HUDEP-2 (cell line): Measurements from ENCODE around the gene TCF12.

ENCODE experiments used
- DNase-seq, 76 experiments: peaks; one replicate each; lab custom pipeline; 2025; ENCODE audit not compliant: unreplicated experiment in 76 of 76; lab: John Stamatoyannopoulos, UW

Gene TCF12

DNA sequence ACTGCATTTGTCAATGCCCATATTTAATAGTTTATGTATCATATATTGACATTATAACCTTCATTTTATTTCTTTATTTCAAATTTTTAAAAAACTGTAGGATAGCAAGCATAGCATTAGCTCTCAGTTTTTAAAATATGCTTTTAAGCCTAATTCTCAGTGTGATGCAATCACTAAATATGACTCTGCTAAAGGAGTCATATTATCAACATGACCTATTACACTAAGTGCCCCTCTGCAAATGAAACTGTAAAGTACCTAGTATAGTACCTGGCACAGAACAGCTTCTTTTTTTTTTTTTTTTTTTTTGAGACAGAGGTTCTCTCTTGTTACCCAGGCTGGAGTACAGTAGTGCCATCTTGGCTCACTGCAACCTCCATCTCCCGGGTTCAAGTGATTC, 278.4 kb downstream of the TCF12 start:
- DNase-seq = no peak

DNA sequence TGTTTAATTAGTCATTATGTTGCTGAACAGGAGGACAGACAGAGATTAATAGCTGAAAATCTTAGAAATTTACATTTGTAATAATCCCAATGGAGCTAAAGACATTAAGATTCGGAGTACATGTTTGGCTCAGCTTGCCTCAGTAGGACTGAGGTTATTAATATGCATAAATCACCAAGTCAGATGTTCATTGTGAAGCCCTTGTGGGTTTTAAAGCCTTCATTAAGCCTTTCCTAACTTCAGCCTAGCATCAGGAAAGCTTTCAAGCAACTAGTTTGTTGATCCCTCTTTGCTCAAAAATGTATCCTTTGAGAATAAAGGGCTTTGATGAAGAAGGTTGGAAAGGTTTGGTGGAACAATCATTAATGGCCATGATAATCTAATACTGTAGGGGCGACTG, 279.7 kb downstream of the TCF12 start:
- no peak for DNase-seq

DNA sequence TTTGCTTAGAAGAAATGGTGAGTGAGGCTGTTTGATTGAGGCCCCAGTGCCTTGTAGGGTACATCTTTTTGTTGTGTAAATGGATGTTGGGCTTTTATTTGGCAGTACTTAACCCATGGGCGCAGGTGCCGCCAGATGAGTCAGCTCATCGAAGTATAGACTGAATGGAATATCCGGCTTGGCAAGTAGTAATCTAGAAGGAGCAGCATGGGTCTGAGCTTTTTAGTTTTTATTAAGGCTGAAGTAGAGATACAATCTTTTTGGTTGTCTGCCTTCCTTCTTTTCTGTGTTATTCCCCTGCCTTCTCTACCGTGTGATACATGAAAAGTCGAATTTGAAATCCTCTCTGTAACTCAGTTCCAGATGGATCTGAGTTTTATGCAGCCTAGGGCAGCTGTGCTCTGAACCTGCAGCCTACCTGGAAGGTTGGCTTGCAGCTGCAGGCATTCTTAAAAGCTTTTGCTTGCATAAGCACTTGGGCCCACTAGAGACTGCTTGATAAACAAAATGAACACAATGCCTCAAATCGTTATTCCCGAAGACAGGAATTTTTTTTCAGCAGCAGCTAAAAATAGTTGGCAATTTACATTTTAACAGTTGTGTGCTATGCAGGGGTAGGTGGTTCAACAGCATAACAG, 280.3 kb downstream of the TCF12 start:
- DNase-seq = peak in 4 of 76 experiments; percentile 1 to 23 (median 2)

GRCh38 chr15:57201578-57201977, 283.1 kb downstream of the TCF12 start:
- peak in 5 of 76 experiments; percentile 3 to 25 (median 13) for DNase-seq

DNA sequence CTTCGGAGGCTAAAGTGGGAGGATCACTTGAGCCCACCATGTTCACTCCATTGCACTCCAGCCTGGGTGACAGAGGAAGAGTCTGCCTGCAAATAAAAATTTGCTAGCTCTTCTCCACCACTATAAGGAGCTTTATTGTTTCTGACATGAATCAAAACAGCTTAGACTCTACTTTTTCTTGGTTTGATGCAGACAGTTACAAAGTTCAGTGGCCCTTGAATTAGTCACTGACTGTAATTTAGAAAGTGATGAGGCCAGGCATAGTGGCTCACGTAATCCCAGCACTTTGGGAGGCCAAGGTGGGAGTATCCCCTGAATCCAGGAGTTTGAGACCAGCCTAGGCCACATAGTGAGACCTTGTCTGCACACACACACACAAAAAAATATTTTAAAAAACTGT, 285.5 kb downstream of the TCF12 start:
- no peak for DNase-seq

DNA sequence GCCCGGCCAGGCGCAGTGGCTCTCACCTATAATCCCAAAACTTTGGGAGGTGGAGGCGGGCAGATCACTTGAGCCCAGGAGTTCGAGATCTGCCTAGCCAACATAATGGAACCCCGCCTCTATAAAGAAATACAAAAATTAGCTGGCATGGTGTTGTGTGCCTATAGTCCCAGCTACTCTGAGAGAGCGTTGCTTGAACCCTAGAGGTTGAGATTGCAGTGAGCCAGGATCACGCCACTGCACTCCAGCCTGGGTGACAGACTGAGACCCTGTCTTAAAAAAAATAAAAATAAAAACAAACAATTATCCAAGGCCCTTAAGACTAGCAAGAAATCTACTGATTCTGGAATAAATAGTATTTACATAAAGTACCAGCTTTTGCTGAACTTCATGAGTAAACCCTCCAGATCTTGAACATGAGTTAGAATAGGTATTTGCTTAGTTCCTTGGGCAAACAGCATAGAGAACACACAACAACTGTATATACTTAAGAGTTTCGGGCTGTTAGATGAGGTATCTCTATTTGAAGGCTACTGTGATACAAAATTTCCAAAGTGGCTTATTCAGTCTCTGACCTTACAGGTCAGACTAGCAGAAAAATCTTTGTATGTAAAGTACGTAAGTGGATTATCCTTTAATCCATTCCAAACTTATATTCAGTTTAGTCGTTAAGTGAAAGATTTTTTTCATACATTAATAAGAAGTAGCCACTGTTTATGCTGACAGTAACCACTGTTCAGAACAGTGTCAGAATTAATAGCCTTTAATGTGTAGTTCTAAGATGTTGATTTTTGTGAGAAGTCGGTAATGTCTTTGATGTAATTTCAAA, 286.8 kb downstream of the TCF12 start:
- no peak for DNase-seq

DNA sequence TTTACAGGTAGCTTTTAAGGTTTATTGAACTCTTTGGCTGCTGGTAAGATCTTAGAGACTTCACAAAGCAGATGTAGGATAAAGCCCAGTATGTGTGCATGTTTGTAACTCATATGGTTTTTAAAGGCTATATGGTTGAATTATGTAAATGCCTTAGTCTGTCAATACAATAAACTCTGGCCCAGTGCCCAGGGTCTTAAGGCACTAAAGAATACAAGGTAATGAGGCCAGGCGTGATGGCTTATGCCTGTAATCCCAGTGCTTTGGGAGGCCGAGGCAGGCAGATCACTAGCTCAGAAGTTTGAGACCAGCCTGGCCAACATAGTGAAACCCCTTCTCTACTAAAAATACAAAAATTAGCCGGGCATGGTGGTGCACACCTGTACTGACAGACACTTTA, 287.6 kb downstream of the TCF12 start:
- DNase-seq = no peak

DNA sequence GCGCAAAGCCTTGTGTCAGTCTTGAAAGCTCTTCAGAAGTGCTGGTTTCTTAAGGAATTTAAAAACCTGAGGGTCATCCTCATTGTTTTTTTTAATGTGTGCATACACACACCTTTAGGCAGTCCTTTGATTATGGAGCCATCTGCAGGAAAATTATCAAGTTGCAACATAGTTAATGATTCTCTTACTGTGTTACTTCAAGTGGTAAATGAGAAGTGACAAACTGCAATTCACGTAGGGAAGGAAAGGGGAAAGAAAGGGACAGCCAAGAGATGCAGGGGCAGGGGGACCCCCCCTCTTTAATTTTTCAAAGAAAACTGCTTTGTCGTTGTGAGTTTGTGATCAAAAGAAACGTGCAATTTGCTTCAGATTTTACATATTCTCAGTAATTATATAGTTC, 295.4 kb downstream of the TCF12 start:
- peak in 22 of 76 experiments; percentile 3 to 46 (median 25) for DNase-seq

GRCh38 chr15:57215326-57215725, 296.9 kb downstream of the TCF12 start:
- DNase-seq = no peak

DNA sequence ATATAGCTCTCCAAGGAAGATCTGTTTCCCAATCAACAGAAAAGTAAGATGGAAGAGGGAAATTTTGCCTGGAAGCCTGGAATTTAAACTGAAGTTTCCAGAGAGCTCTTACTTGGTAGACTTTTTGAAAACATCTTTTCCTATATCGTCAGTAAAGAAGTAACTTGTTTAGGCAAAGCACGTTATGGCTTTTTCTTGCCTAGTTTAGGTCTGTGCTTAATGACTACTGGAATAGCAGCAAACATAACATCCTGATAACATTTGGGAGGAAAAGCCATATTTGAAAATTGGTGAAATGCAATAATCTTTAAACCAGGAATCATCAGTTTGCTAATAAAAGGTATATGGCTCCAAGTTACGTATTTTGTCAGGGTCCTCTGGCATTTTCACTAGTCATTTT, 297.4 kb downstream of the TCF12 start:
- DNase-seq = no peak

DNA sequence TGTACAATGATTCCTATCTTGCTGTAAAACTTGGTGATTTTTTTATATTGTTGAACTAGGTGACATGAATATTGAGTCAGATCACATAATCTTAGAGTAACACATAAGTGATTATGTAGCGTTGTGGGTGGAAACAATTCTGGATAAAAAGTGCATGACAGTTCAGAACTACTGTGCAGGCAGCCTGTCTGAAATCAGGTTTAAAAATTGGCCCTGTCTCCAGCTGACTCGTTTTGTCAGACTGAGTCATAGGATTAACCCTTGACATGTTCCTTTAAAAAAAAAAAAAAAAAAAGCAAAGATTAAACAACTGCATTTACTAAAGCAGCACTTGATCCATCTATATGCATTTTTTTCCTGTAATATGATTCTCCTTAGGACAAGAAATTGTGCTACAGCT, 297.8 kb downstream of the TCF12 start:
- peak in 24 of 76 experiments; percentile 1 to 57 (median 23) for DNase-seq

DNA sequence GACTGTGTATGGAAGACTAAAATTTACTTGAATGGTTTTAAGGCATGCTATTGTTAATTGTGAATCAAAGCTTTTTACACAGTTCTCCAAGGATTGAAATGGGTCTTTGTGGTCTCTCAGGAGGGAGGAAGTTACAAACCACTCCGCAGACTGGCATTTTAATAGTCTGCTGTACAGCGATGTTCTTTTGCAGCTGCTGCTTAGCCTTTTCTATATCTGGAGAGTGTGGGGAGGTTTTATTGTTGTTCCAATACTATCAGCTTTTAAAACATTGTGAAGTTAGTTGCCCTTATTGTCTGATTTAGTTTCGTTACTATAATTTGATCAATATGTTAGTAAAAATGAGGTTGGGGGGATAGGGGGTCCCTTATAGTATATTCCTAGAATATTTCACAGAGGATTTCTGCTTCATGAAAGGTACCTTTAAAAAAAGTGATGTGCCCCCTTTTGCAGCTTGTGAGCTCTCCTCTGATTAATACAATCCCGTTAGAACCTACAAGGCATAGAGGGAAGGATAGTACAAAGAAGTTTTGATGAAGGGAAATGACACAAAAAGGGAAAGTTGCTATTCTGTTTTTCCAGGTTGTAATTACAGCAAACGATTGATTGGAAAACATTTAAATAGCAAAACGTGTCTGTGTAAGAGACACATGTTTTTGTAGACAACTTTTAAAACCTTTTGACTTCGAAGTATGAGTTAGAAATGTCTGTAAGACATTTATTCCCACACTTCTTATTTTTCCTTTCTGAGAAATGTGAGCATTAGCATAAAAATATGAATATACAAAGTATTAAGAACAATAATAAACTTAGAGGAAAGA, 299.5 kb downstream of the TCF12 start:
- DNase-seq = no peak

GRCh38 chr15:57218826-57219576, 300.6 kb downstream of the TCF12 start:
- DNase-seq = peak in 4 of 76 experiments; percentile 3 to 19 (median 12)

GRCh38 chr15:57220205-57220604, 301.8 kb downstream of the TCF12 start:
- DNase-seq = no peak

- DNase-seq = no peak
Observed at GRCh38 chr15:57221134-57221533, 302.7 kb downstream of the TCF12 start.

DNA sequence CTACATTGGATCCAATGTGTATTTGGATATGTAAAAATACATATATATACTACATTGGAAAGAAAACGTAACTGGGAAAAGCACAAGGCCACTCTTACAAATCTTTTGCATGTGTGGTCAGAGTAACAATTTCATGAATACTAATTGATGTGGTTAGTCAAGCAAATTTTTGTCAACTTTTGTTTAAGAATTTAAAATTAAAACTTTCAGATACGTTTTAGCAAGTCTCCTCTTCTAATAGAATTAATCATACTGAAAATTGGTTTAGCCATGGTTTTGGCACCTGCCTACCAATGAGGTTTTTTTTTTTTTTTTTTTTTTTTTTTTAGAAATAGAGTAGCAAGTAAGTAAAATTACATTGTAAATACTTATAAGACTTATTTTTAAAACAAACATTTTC, 304.9 kb downstream of the TCF12 start:
- no peak for DNase-seq

DNA sequence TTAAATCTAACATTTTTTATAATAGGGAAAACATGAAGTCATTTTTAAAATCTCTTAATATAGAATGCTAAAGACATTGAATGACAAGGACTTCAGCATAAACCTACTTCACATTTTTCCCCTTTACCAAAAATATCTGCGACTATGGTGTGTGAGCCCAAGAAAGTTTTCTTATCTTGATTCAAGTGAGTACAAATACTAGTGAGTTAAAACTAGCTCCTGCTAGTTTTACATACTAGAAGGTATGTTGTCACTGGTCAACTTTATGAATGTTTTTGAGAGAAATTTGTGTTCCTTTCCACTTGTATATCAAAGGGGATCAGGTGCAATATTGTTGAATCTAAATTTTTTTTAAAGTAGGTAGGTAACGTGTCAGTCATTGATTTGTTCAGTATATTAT, 305.4 kb downstream of the TCF12 start:
- DNase-seq = no peak

DNA sequence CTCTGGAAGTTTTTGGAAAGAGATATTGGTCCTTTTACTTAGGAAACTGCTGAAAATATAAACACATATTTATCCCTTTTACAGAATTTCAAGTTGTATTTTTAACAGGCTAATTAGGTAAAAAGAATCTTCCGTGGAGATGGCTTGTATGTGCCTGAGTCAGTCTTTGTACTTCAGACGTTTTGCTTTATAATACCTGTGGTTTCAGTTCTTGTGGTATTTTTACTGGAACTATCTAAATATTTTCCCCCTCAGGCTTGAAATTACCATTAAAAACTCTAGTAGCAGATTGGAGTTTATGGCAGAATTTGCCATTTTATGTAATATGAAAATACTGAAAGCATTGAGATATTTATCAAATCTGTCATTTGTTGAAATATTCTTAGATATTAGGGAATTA, 306.2 kb downstream of the TCF12 start:
- no peak for DNase-seq

DNA sequence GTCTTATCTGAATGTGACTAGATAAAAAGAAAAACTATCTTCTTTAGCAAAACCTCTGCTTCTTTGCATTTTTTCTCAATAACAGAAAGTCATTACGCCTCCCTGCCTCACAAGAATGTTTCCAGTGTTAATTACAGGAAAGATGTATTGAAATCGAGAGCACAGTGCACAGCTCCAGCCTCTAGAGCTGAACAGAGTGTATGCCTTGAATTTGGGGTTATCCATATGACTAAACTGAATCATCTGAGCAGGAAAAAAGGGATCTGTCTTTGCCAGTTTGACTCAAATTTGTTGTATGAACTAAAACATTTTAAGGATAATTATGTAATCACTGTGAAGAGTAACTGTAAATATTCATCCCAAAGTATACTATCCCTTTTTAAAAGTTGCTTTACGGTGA, 308.7 kb downstream of the TCF12 start:
- no peak for DNase-seq

DNA sequence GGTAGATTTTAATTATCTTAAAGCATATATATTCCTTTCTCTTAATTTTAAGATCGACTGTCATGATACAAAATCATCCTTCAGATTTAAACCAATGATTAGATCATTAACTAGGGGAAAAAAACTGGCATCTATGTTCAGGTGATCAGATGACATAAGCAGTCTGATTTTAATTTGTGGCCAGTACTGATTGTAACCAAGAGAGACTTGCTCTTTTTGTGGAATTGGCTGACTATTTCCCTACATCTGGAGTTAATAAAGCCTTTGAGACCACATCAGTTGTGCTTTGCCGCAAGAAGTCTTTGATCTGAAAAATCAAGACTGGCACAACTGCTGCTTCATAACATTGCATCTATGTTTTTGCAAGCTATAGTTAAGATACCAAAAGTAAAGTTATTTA, 309.5 kb downstream of the TCF12 start:
- no peak for DNase-seq

- no peak for DNase-seq
Observed at GRCh38 chr15:57228395-57228794, 310.0 kb downstream of the TCF12 start.
